AG04449 (cell line): ENCODE data around the gene OR2F2.

Experiments
- CTCF ChIA-PET: fragments of 350-600 bp; formaldehyde crosslinking; extraction: SDS; loops from one replicate; lab custom pipeline; 2021; ENCODE audit warnings: antibody characterized with exemption; lab: Yijun Ruan, JAX
- POLR2A ChIA-PET: fragments of 400-600, 350-600 bp; formaldehyde crosslinking; extraction: SDS; loops from one replicate; lab custom pipeline; 2020; ENCODE audit warnings: antibody characterized with exemption, inconsistent platforms; lab: Yijun Ruan, JAX
- DNase-seq: peaks from one replicate; pipeline ENCODE4 v3.0.0-alpha.2; 2010; ENCODE audit warnings: low read depth, low spot score
- H3K4me3 ChIP-seq: 2 replicates; pipeline ENCODE4 v1.5.1; 2011; ENCODE audit warnings: low read depth, mild to moderate bottlenecking, control low read depth, low read length
- CTCF ChIP-seq: IDR thresholded peaks from one replicate; pipeline ENCODE4 v1.5.1; 2011; ENCODE audit warnings: mild to moderate bottlenecking, moderate library complexity, low read length, control low read depth, inconsistent platforms; ENCODE audit not compliant: insufficient read depth; ENCODE audit errors: missing control alignments

The OR2F2 gene

GRCh38 chr7:143924851-143925250 is 10.2 kb upstream of the OR2F2 start:
- no peak for TF ChIP-seq CTCF
- no peak for DNase-seq
- CTCF ChIA-PET: interaction anchor here (1.2 kb wide), 1 partner anchor 23 kb away, joined by 4 read pairs; the partner anchor contains the start of gene TCAF1
- POLR2A ChIA-PET: no interaction called here
- no peak overlapping the region for H3K4me3 ChIP-seq

GRCh38 chr7:143929224-143929920 is 5.7 kb upstream of the OR2F2 start:
- no peak for DNase-seq
- POLR2A ChIA-PET: no interaction called here
- CTCF ChIA-PET: no interaction called here
- TF ChIP-seq CTCF: no peak
- no peak overlapping the region for H3K4me3 ChIP-seq

- ChIA-PET POLR2A (no interaction called here), CTCF (no interaction called here)
- no peak overlapping the region for H3K4me3 ChIP-seq
- no peak for TF ChIP-seq CTCF
- DNase-seq: no peak
These were observed 3.3 kb upstream of the OR2F2 start for GRCh38 chr7:143931739-143932138.

GRCh38 chr7:143936087-143937009 is 1.3 kb downstream of the OR2F2 start:
- H3K4me3 ChIP-seq: no peak overlapping the region
- peak; percentile 83 for DNase-seq
- TF ChIP-seq CTCF: no peak
- POLR2A ChIA-PET: interaction anchor here (2.0 kb wide), 1 partner anchor 35 kb away, joined by 13 read pairs; the partner anchor contains the start of gene TCAF1
- CTCF ChIA-PET: interaction anchor here (1.0 kb wide), 1 partner anchor 35 kb away, joined by 5 read pairs; no protein-coding TSS in a partner anchor

- ChIA-PET POLR2A (no interaction called here), CTCF (no interaction called here)
- DNase-seq: no peak
- H3K4me3 ChIP-seq: no peak overlapping the region
- no peak for TF ChIP-seq CTCF
These were observed 3.6 kb downstream of the OR2F2 start for GRCh38 chr7:143938379-143939243.
